Right atrium auricular region (tissue), 2 donors: ENCODE results near the gene MRLN. TPM values are rescaled to one million over a fixed set of nuclear protein-coding genes. Genes with fewer than 3 reads are reported as not detected.

Experiments
- DNase-seq: peaks from one replicate; pipeline ENCODE4 v3.0.0-alpha.2; 2019; ENCODE audit warnings: low spot score
- H3K27ac ChIP-seq, 2 donors: fragments of 200-600 bp; sonication (generic); 1 replicate in 1 of 2; 2 replicates in 1 of 2; pipeline ENCODE4 v1.5.1; 2016 to 2019
- H3K27me3 ChIP-seq, 2 donors: fragments of 200-600 bp; sonication (generic); one replicate each; pipeline versions ENCODE4 v1.5.1 to v1.6.0; 2017 to 2019
- H3K36me3 ChIP-seq: fragments of 200-600 bp; sonication (generic); one replicate; pipeline ENCODE4 v1.5.1; 2016
- H3K4me1 ChIP-seq, 2 donors: fragments of 200-600 bp; sonication (generic); one replicate each; pipeline versions ENCODE4 v1.5.1 to v1.6.0; 2017 to 2019
- H3K4me3 ChIP-seq, 2 donors: fragments of 200-600 bp; sonication (generic); 1 replicate in 1 of 2; 2 replicates in 1 of 2; pipeline ENCODE4 v1.5.1; 2017 to 2019; ENCODE audit warnings: mild to moderate bottlenecking in 1 of 2, moderate library complexity in 1 of 2
- H3K9me3 ChIP-seq, 2 donors: fragments of 200-600 bp; sonication (generic); one replicate each; pipeline ENCODE4 v1.5.1; 2019
- CTCF ChIP-seq, 2 donors: fragments of 200-600 bp; sonication (generic); IDR thresholded peaks; one replicate each; pipeline ENCODE4 v1.5.1; 2019; ENCODE audit warnings: antibody characterized with exemption in 2 of 2
- total RNA-seq, 2 donors: library from RNA; depleted of rRNA; stranded (reverse); fragments of >200 nt; gene quantifications; one replicate each; pipeline ENCODE4 v1.1.0, GENCODE V29; 2016

Gene MRLN
- total RNA-seq, 2 donors from 2014 or later = not detected

- H3K4me3 ChIP-seq = no peak overlapping the region
- H3K27me3 ChIP-seq = no peaks in the 10 kb centered on the region
- no peaks in the 10 kb centered on the region for H3K9me3 ChIP-seq
- H3K4me1 ChIP-seq = no peaks in the 10 kb centered on the region
- H3K27ac ChIP-seq = no peak overlapping the region
- no peak for TF ChIP-seq CTCF (IDR thresholded peaks at IDR 0.05)
- DNase-seq = no peak
- H3K36me3 ChIP-seq = no peaks in the 10 kb centered on the region
Observed at GRCh38 chr10:59688921-59689351, 64.3 kb downstream of the MRLN start.

- no peaks in the 10 kb centered on the region for H3K4me1 ChIP-seq
- DNase-seq = no peak
- H3K27ac ChIP-seq = no peak overlapping the region
- no peaks in the 10 kb centered on the region for H3K27me3 ChIP-seq
- H3K4me3 ChIP-seq = no peak overlapping the region
- no peaks in the 10 kb centered on the region for H3K9me3 ChIP-seq
- no peaks in the 10 kb centered on the region for H3K36me3 ChIP-seq
- TF ChIP-seq CTCF (IDR thresholded peaks at IDR 0.05) = no peak
Observed at GRCh38 chr10:59687657-59688056, 65.6 kb downstream of the MRLN start.

Other genes with a start within 250 kb of the MRLN start
- 1 to 10 TPM in 1 of 2 donors, under 1 TPM in 1; 0.90 to 1.5 TPM for gene SLC16A9, start 43.6 kb downstream of the MRLN start, total RNA-seq
- gene CCDC6, start 153.1 kb upstream of the MRLN start, total RNA-seq = 10 to 100 TPM; 19.1 to 22.7 TPM